ENCODE measurements around the gene SOD2.

Gene SOD2

DNA sequence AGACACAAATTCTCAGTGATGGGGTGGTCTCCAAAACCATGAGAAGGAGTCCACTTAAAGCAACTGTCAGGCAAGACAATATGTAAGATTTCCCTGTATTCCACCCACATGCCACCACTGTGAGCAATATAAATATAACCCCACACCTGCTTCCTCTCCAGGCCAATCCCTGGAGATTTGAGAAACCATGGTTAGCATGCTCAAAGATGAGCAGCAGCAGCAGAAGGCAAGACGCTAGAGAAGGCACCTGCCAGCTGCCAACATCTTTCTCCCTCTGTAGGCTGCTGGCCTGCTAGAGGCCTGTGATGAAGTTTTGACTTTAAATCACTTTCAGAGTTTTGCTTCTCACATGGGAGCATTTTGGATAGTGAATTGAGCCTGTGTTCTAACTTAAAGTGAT lies 7.9 kb upstream of the SOD2 start:
- Histone ChIP-seq H3K27me3 (no peaks in the 10 kb centered on the region), H3K4me3 (ENCODE audit: low read depth in 1 of 2, low read length in 1 of 2) (no peak overlapping the region), H3K27ac (peak overlapping the region; percentile 42), H3K36me3 (no peaks in the 10 kb centered on the region), H3K9me3 (no peaks in the 10 kb centered on the region), H3K4me1 (ENCODE audit: control insufficient read depth in 1 of 2, insufficient read depth in 1 of 2, low read depth in 1 of 2, low read length in 1 of 2) (peaks cover 8 to 21% of the 10 kb centered on the region in 2 experiments)
- TF ChIP-seq, protein P1, sequence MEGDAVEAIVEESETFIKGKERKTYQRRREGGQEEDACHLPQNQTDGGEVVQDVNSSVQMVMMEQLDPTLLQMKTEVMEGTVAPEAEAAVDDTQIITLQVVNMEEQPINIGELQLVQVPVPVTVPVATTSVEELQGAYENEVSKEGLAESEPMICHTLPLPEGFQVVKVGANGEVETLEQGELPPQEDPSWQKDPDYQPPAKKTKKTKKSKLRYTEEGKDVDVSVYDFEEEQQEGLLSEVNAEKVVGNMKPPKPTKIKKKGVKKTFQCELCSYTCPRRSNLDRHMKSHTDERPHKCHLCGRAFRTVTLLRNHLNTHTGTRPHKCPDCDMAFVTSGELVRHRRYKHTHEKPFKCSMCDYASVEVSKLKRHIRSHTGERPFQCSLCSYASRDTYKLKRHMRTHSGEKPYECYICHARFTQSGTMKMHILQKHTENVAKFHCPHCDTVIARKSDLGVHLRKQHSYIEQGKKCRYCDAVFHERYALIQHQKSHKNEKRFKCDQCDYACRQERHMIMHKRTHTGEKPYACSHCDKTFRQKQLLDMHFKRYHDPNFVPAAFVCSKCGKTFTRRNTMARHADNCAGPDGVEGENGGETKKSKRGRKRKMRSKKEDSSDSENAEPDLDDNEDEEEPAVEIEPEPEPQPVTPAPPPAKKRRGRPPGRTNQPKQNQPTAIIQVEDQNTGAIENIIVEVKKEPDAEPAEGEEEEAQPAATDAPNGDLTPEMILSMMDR (IDR thresholded peaks at IDR 0.05), result no peak

DNA sequence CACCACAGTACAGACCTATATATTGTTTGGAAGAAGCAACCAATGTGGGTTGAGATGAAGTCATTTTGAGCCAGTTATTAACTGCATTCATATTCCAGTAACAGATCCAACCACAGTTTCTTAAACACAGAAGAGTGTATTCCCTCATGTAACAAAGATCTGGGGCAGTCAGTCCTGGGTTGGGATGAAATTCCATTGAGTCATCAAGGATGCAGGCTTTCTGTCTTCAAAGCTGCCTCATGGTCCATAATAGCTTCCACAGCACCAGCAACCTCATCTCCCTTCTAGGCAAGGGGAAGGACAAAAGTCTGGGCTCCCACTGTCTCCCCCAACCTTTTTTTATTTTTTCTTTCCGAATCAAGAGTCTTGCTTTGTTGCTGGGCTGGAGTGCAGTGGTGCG lies 2.9 kb upstream of the SOD2 start:
- H3K27ac ChIP-seq, result peak overlapping the region; percentile 98
- TF ChIP-seq, protein P1 (IDR thresholded peaks at IDR 0.05), result no peak
- no peaks in the 10 kb centered on the region for H3K9me3 ChIP-seq
- no peaks in the 10 kb centered on the region for H3K27me3 ChIP-seq
- H3K36me3 ChIP-seq, result peaks cover 20% of the 10 kb centered on the region
- peak overlapping the region in 1 of 2 experiments; percentile 93 for H3K4me3 ChIP-seq (ENCODE audit: low read depth in 1 of 2, low read length in 1 of 2)
- H3K4me1 ChIP-seq (ENCODE audit: control insufficient read depth in 1 of 2, insufficient read depth in 1 of 2, low read depth in 1 of 2, low read length in 1 of 2), result peaks cover 25 to 52% of the 10 kb centered on the region in 2 experiments

DNA sequence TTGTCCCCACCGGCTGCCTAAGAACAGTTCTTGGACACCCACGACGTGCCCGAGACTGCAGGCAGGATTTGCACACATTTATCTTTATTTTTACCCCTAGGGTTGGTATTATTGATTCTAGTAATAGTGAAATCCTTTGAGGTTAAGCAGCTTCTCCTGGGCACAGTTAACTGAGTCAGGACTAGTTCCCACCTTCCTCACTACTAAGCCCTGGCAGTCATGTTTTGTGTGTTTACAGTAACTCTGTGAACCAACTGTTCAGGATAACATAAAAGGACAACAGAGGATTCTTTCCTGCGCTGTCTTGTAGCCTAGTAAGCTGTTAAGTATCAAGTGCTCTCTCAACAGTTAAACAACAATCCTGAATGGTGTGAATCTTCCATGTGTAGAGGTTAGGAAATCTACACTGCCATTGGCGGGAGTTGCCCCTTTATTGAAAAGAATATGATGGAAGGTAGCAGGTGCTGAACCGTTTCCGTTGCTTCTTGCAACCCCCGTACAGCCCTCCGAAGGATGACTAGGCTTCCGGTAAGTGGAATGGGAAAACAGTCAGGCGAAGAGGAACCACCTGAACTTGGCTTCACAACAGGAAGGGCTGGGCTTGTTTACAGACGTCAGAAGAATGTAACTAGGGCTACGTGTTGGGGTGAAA lies 979 bp upstream of the SOD2 start:
- TF ChIP-seq, protein P1 (IDR thresholded peaks at IDR 0.05), result no peak
- peak overlapping the region; percentile 93 for H3K4me3 ChIP-seq (ENCODE audit: low read depth in 1 of 2, low read length in 1 of 2)
- H3K27ac ChIP-seq, result peak overlapping the region; percentile 98
- no peaks in the 10 kb centered on the region for H3K27me3 ChIP-seq
- no peaks in the 10 kb centered on the region for H3K9me3 ChIP-seq
- peaks cover 42 to 60% of the 10 kb centered on the region in 2 experiments for H3K4me1 ChIP-seq (ENCODE audit: control insufficient read depth in 1 of 2, insufficient read depth in 1 of 2, low read depth in 1 of 2, low read length in 1 of 2)
- peaks cover 40% of the 10 kb centered on the region for H3K36me3 ChIP-seq

DNA sequence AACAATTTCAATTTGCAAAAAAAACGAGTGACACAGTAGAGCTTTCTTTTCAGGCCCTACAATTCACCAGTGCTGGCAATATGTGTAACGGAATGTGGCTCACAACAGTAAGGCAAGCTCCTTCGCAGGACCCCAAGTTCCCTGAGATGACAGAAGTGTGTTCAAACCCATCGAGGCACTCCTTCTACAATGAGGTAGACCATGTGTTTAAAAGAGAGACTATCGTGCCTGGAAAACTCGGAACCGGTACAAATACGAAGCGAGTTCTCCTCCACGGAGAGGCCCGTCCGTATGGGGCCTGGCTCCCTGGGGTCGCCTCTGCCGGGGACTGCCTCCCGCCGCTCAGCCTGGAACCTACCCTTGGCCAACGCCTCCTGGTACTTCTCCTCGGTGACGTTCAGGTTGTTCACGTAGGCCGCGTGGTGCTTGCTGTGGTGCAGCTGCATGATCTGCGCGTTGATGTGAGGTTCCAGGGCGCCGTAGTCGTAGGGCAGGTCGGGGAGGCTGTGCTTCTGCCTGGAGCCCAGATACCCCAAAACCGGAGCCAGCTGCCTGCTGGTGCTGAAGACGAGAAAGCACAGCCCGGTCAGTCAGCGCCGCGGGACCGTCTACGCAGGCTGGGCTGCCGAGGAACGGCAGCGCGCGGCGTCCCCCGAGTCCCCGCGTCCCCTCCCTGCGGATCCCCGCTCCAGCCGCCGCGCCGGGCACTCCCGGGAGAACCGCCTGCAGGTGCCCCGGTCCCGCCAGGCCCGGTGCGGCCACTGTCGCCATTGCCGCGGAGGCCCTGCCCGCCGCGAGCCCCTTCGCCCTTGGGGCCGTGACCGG lies 526 bp downstream of the SOD2 start:
- H3K4me3 ChIP-seq (ENCODE audit: low read depth in 1 of 2, low read length in 1 of 2), result peak overlapping the region; percentile 93
- peak overlapping the region; percentile 98 for H3K27ac ChIP-seq
- TF ChIP-seq, protein P1 (IDR thresholded peaks at IDR 0.05), result no peak
- peaks cover 55% of the 10 kb centered on the region for H3K36me3 ChIP-seq
- H3K27me3 ChIP-seq, result no peaks in the 10 kb centered on the region
- H3K4me1 ChIP-seq (ENCODE audit: control insufficient read depth in 1 of 2, insufficient read depth in 1 of 2, low read depth in 1 of 2, low read length in 1 of 2), result peaks cover 57 to 75% of the 10 kb centered on the region in 2 experiments
- no peaks in the 10 kb centered on the region for H3K9me3 ChIP-seq

DNA sequence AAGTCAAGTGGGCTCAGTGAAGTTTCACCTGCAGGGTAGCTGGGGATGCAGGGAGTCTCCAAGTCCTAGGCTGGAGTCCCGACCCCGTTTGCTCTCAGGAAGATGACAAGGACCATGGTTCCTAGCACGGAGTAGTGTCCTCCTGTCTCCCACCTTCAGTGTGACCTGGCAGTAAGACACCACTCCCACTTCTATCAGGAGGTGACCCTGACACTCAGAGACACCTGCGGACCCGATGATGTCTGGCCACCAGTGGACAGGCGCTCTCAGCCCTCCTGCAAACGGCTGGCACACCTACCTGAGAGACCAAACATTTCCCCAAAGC lies 1.1 kb downstream of the SOD2 start:
- Histone ChIP-seq H3K9me3 (no peaks in the 10 kb centered on the region), H3K4me1 (ENCODE audit: control insufficient read depth in 1 of 2, insufficient read depth in 1 of 2, low read depth in 1 of 2, low read length in 1 of 2) (peaks cover 62 to 77% of the 10 kb centered on the region in 2 experiments), H3K27ac (peak overlapping the region; percentile 98), H3K36me3 (peaks cover 61% of the 10 kb centered on the region), H3K27me3 (no peaks in the 10 kb centered on the region), H3K4me3 (ENCODE audit: low read depth in 1 of 2, low read length in 1 of 2) (peak overlapping the region; percentile 93)
- TF ChIP-seq, protein P1 (IDR thresholded peaks at IDR 0.05), result no peak
